ENCODE data around the gene PDC.
A peak's percentile ranks its signal among the peaks of the same experiment; 100 is the strongest.

PDC gene

DNA sequence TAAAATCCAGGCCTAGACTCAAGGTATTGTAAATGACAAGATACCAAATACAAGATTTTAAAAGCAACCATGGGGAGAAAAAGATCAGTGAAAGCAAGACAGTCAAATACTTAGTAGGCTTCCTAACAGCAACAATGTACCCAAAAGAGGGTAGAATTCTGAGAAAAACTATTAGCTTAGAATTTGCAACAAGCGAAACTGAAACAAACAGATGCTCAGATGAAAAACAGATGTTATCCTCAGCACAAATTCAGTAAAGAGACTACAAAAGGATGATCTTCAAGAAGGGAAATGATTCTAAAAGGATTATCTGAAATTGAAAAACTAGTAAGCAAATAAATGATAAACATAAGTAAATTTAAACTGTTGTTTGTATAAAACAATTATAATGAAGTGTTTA is 40.0 kb downstream of the PDC start:
- TF ChIP-seq, protein P1, sequence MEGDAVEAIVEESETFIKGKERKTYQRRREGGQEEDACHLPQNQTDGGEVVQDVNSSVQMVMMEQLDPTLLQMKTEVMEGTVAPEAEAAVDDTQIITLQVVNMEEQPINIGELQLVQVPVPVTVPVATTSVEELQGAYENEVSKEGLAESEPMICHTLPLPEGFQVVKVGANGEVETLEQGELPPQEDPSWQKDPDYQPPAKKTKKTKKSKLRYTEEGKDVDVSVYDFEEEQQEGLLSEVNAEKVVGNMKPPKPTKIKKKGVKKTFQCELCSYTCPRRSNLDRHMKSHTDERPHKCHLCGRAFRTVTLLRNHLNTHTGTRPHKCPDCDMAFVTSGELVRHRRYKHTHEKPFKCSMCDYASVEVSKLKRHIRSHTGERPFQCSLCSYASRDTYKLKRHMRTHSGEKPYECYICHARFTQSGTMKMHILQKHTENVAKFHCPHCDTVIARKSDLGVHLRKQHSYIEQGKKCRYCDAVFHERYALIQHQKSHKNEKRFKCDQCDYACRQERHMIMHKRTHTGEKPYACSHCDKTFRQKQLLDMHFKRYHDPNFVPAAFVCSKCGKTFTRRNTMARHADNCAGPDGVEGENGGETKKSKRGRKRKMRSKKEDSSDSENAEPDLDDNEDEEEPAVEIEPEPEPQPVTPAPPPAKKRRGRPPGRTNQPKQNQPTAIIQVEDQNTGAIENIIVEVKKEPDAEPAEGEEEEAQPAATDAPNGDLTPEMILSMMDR (conservative IDR thresholded peaks at IDR 0.05; ENCODE audit: low read depth): no peak
- CTCF ChIA-PET: no interaction called here
- DNase-seq (ENCODE audit: low spot score): no peak
- no peak overlapping the region for H3K27ac ChIP-seq
- POLR2A ChIA-PET (ENCODE audit: low non-redundant PET): no interaction called here

DNA sequence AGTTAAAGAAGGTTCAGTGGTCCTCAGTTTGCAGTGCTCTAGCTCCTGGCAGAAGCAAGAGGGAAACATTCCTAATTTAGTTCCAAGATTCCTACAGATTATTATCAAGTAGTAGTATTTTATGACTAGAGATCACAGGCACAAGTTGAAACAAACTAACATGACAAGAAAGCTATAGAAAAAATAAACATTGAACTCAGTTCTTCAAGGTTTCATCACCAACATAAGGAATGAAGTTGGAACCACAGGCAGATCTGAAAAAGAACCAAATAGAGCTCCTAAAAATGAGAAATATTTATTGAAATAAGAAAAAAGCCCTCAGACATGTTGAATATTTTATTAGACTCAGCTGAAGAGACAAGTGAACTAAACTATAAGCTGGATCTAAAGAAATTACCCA is 40.6 kb downstream of the PDC start:
- H3K27ac ChIP-seq: no peak overlapping the region
- POLR2A ChIA-PET (ENCODE audit: low non-redundant PET): no interaction called here
- CTCF ChIA-PET: interaction anchor here (0.7 kb wide), 1 partner anchor 350 kb away, joined by 3 read pairs; no protein-coding TSS in a partner anchor
- TF ChIP-seq, protein P1 (conservative IDR thresholded peaks at IDR 0.05; ENCODE audit: low read depth): no peak
- no peak for DNase-seq (ENCODE audit: low spot score)

DNA sequence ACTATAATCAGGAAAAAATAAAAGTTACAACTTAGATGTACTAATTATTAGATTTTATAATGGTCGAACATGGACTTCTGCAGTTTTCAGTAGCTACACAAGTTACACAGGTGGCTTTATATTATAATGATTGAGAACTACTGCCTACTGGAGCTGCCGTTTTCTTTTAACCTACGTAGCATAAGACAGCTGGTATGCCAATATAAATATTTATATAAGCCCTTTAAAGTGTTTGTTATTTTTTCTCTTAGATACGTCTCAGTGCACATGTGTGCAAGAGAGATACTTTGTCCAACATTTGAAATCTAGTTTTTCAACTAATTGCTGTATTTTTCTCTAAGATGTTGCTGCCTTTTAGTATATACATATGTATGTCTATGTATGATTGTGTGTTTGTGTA is 42.4 kb downstream of the PDC start:
- H3K27ac ChIP-seq: no peak overlapping the region
- ChIA-PET CTCF (interaction anchor here (0.6 to 0.7 kb wide), 3 partner anchors 11 to 262 kb away, joined by 3 to 4 read pairs (median 4); partner anchors contain the start of gene PTGS2), POLR2A (ENCODE audit: low non-redundant PET) (no interaction called here)
- TF ChIP-seq, protein P1 (conservative IDR thresholded peaks at IDR 0.05; ENCODE audit: low read depth): no peak
- DNase-seq (ENCODE audit: low spot score): no peak

DNA sequence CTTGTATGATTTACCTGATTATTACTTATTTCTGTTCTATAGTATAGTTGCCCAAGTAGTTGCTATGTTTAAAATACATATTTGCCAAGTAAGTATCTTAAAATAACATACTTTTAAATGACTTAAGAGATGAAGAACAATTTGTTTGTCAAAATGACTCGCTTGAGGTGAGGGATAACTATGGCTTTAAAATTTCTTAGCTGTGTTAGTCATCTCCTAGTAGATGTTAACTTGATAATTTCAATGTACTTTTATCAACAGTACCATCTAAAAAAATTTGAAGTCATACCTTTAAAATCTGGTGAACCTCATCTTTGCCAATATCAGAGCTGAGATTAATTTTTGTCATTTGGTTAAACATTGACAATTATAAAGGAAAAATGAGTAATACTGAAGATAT is 47.6 kb downstream of the PDC start:
- H3K27ac ChIP-seq: no peak overlapping the region
- no peak for DNase-seq (ENCODE audit: low spot score)
- ChIA-PET POLR2A (ENCODE audit: low non-redundant PET) (no interaction called here), CTCF (interaction anchor here (0.6 kb wide), 1 partner anchor 83 kb away, joined by 3 read pairs; no protein-coding TSS in a partner anchor)
- TF ChIP-seq, protein P1 (conservative IDR thresholded peaks at IDR 0.05; ENCODE audit: low read depth): no peak

DNA sequence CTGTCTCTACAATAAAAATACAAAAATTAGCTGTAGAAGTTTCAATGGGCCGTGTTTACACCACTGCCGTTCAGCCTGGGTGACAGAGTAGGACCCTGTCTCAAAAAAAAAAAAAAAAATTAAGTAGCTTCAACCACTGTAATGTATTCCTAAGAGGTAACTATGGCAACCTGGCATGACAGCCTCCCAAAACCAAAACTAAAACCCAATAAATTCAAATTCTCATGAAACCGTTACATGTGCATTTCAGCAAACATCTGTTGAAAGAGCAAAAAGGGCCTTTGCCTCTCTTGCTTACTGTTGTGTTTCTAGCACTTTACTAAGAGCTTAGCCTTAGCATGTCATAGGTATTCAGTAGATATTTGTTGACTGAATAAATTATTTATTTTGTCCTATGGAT is 51.8 kb downstream of the PDC start:
- DNase-seq (ENCODE audit: low spot score): no peak
- no peak overlapping the region for H3K27ac ChIP-seq
- ChIA-PET CTCF (no interaction called here), POLR2A (ENCODE audit: low non-redundant PET) (no interaction called here)
- TF ChIP-seq, protein P1 (conservative IDR thresholded peaks at IDR 0.05; ENCODE audit: low read depth): no peak

DNA sequence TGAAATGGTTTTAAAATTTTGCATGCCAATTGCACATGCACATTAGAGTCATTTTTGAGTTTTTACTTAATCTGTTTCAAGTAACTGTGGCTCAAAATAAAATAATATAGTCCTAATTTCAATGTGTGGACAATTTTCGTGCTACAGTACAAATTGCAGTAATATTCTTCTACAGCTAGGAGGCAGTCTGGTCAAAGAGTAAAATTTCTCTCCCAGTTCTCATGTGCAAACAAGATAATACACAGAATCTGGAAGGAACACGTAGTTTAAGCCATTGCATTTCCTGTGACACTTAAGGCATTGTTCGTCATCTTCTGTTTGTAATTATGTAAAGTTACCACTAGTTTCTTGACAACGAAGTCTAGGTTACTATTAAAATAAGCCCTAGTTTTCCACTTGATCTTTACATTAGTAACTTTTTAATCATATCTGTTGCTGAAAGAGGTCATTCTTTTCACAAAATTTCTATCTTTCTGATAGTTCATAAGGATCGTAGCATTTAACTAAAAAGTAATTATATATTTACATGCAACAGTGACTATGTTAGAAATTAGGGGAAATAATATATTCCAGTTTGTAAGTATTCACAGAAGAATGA is 56.4 kb downstream of the PDC start:
- POLR2A ChIA-PET (ENCODE audit: low non-redundant PET): no interaction called here
- TF ChIP-seq, protein P1 (conservative IDR thresholded peaks at IDR 0.05; ENCODE audit: low read depth): peak; percentile 70
- DNase-seq (ENCODE audit: low spot score): peak; percentile 10
- H3K27ac ChIP-seq: no peak overlapping the region
- CTCF ChIA-PET: interaction anchor here (0.7 to 1.5 kb wide), 2 partner anchors 16 to 65 kb away, joined by 3 to 4 read pairs; no protein-coding TSS in a partner anchor
